HG02852 (cell line): ENCODE results near the gene AKR1B1.

ENCODE experiments used
- ATAC-seq: cut with Tn5 transposase; IDR thresholded peaks from one replicate; pipeline ENCODE4 v1.9.1; 2021; ENCODE audit warnings: mild to moderate bottlenecking, moderate library complexity; ENCODE audit not compliant: unreplicated experiment

AKR1B1 gene

DNA sequence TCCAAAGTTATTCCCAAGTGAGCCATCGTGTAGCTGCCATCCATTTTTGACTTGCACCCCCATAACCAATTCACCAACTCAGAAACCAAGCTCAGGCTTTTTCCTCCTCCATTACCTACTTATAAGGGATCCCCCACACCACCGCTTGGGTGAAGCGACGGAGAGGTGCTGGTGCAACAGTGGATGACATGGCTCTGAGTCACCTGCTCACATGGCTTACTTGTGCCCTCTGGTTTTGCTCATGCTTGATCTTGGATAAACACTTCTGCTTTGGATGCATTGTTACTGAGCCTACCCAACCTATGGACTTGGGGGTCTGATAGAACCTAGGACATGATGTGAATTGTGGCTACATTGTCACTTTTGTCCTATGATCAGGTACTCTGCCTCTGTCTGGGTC lies 12.0 kb upstream of the AKR1B1 start:
- ATAC-seq: no peak

DNA sequence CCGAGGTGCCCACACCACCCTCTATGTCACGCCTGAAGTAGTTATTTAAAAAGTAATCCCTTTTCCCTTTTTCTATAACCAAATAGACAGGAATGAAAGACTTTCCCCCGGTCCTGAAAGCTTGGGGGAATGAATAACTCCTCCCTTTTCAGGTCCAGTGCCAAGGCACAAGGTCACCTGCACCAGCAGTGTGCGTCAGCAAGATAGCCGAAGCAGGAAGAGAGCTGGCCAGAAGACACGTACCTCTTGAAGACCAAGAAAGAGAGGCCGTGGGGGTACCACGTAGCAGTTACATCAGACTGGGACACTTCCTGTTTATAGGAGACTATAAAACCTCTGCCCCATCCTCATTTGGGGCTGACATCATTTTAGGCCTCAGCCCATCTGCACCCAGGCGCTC lies 10.7 kb upstream of the AKR1B1 start:
- no peak for ATAC-seq

DNA sequence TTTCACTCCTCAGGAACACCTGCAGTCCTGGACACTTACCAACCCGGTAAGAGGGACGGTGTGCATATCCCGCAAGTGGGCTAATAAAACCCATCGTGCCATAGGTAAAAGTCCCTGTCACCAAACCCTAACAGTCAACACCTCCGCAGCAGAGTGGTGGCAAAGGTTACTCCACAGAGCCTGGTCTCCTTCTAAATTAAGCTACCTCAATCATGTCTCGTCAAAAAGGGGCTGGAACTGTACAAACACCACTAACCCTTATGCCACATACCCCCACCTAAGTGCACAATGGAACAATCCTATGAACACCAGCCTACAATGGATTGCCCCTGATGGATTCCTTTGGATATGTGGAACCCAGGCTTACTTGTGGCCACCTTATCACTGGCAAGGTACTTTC lies 9.6 kb upstream of the AKR1B1 start:
- no peak for ATAC-seq

DNA sequence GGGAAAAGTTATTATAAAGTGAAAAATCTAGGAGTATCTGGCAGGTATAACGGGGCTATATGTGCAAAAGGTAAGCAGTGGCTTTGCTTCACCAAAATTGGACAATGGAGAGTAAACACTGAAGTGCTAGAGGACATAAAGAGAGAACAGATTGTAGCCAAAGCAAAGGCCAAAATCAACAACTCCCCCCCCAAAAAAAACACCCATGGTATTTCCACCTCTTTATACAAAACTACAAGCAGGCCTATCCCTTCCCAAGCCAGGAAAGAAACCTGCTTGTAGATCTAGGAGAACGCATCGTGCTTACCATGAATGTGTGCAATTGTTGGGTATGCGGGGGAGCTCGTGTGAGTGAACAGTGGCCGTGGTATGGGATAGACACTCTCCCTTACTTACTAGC lies 9.2 kb upstream of the AKR1B1 start:
- ATAC-seq: no peak

DNA sequence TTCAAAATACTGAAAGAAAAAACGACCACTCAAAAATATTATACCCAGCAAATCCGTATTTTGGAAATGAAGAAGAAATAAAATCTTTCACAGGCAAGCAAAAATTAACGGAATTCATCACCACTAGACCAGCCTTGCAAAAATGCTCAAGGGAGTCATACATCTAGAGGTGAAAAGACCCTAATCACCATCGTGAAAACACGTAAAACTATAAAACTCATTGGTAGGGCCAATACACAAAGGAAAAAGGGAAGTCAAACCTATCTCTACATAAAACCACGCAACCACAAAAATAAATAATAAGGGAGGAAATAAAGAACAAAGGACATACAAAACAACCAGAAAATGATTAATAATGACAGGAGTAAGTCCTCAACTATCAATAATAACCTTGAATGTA lies 6.6 kb upstream of the AKR1B1 start:
- ATAC-seq: no peak

DNA sequence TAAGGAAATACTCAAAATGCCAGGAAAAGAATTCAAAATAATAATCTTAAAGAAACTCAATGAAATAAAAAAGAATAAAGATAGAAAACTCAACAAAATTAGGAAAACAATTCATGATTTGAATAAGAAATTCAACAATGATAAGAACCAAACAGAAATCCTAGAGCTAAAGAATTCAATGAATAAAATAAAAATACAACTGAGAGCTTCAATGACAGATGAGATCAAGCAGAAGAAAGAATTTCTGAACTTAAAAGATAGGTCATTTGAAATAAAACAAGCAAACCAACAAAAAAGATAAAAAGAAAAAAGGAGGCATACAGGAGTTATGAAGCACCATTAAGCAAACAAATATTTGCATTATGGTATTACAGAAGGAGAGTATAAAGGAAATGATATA lies 5.6 kb upstream of the AKR1B1 start:
- ATAC-seq: no peak

DNA sequence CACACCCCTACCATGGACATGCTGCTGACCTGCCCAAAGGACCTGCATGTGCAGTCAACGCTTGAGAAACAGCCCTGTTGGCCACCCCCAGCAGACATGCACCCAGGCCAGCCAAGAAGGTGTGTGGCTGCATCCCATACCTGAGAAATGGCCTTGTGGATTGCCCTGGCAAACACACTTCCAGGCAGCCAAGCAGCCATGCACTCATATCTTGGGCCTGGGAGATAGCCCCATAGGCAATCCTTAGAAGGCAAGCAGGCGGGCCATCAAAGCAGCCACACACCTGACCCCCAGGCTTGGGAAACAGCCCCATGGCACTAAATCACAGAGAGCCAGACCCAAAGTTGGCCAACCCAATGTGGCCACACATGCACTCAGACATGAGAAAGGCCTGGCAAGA lies 4.9 kb upstream of the AKR1B1 start:
- no peak for ATAC-seq

DNA sequence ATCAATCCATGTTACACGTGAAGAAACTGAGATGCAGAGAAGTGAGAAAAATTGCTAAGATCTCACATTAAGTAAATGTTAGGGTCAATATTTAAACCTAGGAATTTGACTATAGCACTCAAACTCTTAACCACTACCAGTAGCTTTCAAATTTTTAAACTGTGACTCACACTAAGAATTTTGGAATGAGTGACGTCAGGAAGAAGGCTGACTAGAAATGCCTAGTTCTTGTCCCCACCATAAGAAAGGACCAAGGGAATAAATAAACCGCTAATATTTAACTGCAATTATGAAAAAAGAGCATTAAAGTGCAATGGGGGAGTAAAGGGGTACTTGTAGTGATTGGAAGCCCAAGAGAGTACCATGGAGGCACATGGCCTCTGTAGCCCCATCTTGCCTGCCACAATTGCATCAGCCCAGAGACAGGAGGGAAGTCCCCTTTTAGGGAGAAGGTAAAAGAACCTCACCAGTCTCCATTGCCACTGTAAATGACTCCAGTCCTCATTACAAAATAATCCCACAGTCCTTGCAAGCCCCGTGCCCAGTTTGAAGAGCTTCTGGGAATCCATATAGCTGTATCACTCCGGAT lies 3.5 kb upstream of the AKR1B1 start:
- no peak for ATAC-seq

DNA sequence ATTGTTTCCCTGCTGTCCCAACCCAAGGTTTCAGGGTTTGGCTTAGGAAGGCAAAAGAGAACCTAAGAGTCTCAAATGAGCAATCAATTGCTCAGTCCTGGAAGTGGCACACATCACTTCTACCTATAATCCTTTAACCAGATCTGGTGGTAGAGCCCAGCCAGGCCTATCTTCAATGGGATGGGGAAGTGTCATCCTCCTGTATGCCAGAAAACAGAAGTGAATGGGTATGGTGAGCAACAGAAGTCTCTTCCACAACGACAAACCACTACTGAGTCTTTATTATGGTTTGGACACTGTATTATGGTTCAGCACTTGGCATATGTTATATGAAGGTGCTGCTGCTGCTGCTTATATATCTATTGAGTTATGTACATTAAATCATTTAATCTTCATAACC lies 3.0 kb upstream of the AKR1B1 start:
- ATAC-seq: no peak

DNA sequence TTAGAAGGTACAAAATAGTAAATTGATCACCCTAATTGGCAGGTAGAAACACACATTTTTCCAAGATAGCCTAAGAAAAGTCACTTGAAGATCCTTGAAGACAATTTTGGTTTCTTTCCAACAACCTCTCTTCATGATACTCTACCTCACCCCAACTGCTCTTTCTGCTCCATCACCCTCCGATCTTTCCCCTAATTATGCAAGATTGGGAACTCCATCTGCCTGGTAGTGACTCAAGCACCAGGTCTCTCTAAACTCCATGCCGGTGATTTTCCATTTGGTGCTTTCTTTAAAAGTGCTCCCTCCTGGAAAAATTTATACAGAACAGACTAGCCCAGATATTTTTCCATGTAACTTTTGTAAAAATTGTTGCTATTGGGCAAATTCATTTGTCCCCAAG lies 1.1 kb upstream of the AKR1B1 start:
- ATAC-seq: no peak

DNA sequence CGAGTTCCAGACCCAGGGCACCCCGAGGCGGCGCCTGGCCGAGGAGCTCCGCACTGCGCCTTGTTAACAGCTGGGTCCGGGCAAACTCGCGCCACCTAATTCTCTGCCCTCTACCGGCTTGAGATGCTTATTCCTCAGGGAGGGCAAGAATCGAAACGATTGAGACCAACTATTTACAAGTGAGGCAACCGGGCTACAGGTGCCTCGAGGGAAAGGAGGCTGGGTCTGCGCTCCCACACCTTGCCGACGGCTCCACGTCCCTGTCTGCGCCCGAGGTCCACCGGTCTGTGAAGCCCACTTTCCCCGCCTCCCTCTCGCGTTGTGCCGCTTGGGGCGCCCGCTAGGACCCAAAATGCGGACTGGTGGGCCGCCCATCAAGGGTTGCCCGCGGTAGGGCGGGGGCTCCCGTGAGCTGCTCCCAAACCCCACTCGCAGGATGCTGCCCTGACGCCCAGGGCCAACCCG lies 527 bp downstream of the AKR1B1 start:
- peak; percentile 55 for ATAC-seq

DNA sequence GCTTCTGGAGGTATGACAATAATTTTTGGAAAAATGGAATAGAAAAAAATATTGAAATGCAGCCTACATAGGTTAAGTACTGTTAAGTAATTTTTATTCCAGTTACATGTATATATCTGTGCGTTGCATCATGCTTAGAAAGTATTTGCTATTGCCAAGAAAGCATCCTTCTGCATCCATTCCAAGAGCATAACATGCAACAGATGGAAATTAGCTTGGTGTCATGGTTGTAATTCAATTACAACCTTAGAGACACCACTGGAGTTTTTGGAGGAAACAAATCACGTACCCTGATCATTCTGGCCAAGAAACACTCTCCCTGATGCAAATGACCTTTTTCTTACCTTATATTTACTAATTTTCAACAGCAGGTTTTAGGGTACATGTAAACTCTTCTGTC lies 1.7 kb downstream of the AKR1B1 start:
- ATAC-seq: no peak

DNA sequence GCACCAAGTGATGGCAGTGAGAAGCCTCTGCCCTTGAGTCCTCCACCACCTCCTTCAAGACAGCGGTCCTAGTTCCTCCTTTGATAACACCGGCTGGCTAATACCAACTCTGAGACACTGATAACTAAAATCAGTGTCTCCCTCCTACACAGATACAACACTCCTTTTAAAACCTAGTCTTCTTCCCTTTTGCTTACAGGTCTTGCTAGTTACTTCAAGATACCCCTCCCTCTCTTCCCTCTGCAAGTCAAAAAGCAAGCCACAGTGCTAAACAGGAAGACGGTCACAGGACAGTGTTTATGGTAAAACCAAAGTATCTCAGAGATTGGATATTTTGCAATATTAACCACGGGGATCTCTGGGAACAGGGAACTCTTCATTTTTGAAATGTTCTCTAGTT lies 4.6 kb downstream of the AKR1B1 start:
- ATAC-seq: no peak

DNA sequence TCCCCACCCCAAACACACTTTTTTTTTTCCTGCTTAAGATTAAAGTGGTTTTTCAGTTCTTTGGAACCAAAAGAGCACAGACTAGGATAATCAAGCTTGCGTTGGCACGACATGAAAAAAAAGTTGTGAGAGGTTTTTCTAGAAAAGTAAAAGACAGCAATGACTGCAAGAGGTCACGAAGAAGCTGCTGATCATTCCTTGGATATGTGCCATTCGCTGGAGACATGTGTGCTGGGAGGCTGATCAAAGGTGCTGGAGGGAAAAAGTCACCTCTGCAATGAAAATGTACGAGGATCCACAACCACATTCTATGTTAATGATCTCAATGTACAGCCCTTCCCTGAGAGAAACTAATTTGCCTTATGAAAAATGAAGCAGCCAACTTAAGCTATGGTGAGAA lies 5.4 kb downstream of the AKR1B1 start:
- ATAC-seq: no peak

DNA sequence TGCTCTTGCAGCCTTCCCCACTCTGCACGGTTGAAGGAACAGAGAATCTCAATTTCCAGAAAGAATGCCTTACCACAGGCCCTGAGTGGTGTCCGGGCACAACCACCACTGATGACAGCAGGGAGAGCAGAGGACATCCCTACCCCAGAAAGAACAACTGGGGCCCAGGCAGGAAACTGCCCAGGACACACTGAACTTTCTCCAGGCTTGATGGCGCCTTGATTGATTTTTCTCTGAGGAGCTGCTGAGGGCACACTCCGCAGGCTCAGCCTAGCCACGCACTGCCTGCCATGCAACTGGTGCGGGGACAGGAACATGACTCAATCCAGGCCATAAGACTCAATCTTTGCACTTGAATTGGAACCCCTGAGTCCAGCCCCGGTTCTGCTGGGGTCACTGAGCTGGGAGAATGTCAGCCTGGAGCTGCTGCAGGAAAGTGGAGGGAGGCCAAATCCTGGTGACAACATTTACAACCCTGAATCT lies 5.9 kb downstream of the AKR1B1 start:
- ATAC-seq: no peak

DNA sequence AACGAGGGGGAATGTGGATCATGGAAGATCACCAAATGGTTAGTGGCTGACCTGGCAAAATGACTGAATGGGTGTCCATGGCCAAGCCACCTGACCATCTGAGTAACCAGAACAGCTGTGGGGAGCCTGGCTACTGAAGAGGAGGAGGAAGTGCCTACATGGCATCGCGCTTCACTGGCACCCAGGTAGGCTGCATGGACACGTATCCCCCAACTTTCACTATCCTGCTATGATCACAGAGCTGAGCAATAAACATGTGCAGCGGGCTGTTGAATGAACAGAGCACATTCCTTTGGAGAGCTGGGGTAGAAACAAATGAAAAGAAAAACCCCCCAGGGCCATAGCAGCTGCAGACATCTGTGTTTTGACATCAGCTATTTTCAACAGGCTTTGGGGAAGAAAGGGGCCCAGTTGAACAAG lies 6.5 kb downstream of the AKR1B1 start:
- no peak for ATAC-seq

DNA sequence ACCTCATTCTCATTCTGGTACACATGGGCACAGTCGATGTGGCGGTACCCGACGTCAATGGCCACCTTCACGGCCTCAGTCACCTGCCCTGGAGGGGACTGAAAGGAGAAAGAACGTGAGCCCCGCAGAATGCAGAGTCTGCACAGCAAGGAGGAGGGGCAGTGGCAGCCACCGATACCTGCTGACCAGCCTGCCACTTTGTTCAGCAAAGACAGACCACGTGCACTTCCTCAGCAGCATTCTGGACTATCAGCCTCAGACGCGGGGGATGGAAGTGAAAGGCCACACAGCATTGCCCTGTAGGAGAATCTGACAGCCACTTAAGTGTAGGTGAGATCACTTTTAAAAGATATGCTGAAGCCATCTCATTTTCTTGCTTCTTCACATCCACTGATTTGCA lies 7.2 kb downstream of the AKR1B1 start:
- no peak for ATAC-seq

DNA sequence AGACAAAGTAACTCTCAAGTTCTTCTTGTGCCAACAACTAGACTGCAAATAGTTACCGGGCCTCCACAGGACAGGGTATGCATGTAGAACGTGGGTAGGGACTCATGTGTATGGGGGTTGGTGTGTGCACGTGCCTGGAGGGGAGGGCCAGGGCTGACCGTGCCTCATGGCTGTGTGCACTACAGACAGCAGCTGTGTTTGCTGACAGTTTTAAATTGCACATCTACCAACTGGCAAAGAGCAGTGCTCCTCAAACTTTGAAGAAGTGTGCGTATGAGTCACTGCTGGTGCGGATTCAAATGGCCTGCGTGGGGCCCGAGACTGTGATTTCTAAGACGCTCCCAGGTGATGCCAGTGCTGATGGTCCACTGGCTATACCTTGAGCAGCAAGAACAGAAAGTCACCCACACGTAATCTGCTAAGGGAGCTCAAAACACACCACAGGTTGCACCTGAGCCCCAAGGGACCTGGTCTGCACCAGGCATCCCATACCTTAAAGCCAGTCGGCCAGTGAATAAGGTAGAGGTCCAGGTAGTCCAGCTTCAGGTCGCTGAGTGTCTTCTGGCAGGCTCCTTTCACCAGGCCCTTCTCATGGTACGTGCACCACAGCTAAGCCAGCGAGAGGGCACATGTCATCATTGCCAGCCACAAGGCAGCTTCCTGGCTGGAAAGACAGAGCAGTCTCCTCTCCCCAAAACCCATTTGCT lies 8.5 kb downstream of the AKR1B1 start:
- ATAC-seq: no peak

DNA sequence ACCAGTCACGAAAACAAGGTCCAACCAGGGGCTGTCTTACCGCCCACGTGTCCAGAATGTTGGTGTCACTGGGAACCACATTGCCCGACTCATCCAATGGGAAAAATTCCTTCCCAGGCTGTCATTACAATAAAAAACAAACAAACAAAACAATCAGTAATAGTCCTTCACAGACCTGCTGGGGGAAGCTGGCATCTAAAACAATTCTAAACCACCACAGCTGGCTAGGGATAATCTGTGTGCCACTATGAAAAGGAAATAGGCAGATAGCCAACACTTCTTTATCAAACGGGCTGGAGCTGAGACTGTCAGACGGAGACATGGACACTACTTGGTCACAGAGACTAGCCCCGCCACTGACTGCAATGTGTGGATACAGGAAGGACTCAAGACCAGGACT lies 9.2 kb downstream of the AKR1B1 start:
- ATAC-seq: no peak

DNA sequence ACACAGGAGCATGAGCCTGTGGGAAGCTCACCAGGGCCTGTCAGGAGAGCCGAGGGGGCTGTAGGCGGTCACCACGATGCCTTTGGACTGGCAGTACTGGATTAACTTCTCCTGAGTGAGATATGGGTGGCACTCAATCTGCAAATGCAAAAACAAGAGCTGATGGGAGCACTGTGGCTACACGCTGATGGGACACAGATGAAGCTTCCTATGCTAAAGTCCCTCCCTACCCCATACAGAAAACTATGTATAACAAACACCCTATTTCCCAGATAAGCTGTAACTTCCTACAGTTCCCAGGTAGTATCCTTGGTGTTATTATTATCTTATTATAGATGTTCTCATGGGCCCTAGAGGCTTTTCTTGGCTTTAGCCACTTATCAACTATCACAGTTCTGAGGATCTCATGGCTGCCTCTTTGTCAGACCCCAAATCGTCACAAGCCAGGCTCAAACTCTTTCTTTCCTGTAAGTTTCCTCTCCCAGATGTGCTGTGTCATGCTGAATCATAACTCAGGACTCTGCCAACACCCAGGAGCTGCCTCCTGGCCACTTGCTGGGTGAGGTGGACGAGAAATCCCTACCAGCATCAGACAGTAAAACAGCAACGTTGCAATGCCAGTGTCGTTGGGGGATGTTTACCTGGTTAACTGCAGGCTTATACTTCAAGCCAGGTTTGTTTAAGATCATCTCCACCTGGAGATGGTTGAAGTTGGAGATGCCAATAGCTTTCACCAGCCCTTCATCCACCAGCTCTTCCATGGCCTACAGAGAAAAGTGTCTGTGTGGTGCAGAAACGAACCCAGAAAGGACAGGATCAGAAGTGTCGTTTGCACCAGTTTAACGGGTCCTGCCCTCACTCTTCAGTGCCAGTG lies 10.3 kb downstream of the AKR1B1 start:
- no peak for ATAC-seq

DNA sequence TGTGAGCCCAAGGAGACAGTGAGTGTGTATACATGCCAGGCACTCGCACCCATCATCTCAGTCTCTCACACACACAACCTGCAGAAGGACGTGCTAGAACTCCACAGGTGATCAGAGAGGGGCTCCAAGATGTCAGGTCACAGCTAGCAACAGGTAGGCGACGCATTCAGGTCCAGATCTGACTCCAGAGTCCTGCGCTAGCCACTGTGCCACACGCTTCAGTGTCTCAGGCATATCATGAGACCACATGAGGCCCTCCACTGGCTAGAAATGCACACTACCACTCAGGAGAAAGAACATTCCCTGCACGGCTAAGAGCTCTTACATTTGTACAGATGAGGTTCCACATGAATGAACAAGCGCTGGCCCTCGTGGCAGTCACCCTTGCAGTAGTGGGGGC lies 11.5 kb downstream of the AKR1B1 start:
- no peak for ATAC-seq

DNA sequence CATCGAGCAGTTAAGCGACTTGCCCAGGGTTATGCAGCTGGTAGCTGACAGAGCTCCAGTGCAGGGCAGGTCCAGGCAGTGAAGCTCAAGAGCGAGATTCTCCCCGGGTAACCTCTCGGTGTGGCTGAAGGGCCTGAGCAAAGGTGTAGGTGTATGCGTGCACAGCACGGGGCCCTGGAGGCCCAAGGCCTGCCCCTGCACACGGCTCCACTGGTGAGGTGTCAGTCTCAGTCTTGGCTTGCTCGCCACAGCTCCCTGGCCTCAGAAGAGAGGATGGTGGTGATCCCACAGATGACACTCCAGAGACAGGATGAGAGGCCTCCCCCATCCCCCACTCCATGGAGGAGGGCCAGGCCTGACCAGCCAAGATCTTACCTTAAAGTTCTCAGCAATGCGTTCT lies 12.0 kb downstream of the AKR1B1 start:
- no peak for ATAC-seq
